NCI-H524 treated with DMSO at 0.1 percent for 48 hours (cell line): ENCODE data around the gene NOTCH2.

ENCODE experiments used
- DNase-seq: peaks from one replicate; lab custom pipeline; 2025; lab: John Stamatoyannopoulos, UW

The NOTCH2 gene

DNA sequence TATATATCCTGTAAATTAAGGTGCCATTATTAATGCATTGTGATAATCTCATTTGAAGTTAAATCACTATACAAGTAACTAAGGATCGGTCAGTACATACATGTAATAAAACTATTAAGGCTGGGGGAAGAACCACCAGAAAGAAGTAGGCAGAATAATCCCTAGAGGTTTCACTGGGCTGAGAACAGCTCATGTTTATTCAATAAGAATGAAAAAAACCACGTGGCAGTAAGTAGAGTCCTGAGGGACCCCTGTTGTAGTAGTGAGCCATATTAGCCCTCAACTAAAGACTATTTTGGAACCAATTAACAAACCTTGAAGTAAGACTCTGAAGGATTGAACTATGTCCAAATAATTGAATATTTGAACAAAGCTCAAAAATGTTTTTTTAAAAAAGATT lies 126.2 kb downstream of the NOTCH2 start:
- no peak for DNase-seq

DNA sequence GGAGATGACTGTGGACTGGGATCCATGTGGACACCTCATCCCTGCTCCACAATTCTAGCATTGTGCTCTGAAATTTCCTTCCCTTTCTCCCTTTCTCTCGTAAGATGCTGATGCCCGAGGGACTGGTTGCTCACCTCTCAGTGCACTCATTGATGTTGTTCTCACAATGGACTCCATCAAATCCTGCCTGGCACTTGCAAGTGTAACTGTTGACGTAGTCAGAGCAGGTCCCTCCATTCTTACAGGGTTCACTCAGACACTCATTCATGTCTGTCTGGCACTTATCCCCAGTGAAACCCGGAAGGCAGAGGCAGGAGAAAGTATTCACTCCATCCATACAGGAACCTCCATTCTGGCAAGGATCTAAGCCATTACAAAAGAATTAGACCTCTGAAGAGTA lies 128.1 kb downstream of the NOTCH2 start:
- no peak for DNase-seq

DNA sequence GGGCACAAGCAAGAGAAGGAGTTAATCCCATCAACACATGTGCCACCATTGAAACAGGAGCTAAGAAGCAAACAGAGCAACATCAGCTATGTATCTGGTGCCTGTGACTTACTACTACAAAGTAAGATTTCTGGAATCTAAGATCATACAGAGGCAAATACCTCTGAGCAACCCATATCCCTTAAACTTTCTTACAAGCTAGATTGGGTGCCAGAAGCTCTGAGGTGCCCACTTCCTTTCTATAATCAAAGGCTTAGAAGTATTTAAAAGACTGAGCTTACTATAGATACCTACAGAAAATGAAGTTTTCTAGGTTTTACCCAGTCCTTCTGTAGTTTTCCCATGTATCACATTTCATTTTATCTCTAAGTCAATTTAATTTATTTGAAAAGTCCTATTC lies 128.8 kb downstream of the NOTCH2 start:
- no peak for DNase-seq

DNA sequence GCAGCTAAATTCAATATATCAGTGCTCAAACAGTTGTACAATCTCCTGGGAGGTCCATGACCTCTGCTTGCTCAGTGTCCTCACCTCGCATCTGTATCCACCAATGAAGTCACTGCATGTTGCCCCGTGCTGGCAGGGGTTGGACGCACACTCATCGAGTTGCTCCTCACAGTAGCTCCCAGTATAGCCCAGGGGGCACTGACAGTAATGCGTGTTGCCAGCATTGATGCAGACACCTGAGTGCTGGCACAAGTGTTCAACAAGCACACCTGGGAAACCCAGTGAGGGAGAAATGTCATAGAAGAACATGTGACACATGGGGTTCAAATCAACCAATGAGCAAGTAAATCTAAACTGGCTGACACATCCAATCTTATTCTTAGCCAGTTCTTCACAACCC lies 132.3 kb downstream of the NOTCH2 start:
- no peak for DNase-seq

GRCh38 chr1:119935915-119936314 lies 133.5 kb downstream of the NOTCH2 start:
- no peak for DNase-seq

DNA sequence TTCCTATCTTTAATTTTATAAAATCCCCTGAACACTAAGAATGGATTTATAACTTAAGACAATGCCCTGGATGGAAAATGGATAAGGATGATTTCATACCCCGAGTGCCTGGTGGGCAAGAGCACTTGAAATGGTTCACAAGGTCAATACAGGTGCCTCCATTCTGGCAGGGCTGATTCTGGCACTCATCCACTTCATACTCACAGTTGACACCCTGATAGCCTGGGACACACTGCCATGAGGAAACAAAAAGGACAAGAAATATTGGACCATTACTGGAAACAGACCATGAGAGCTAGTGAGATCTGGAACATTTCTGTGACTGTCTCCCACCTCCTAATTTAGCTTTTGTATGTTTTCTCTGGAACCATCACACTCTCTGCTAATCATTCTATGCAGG lies 134.1 kb downstream of the NOTCH2 start:
- no peak for DNase-seq

DNA sequence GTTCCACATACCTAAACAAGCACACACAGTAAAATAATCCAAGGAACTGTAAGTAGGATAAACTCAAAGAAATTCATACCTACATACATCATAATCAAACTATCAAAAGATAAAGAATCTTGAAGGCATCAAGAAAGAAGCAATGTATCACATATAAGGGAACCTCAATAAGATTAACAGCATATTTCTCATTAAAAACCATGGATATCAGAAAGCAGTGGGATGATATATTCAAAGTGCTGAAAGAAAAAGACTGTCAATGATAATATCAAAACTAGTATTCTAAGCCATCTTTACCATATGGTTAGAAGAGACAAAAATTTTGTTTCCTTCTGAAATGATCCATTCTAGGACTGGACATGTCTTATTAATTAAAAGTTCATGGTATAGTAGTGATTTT lies 136.1 kb downstream of the NOTCH2 start:
- no peak for DNase-seq

DNA sequence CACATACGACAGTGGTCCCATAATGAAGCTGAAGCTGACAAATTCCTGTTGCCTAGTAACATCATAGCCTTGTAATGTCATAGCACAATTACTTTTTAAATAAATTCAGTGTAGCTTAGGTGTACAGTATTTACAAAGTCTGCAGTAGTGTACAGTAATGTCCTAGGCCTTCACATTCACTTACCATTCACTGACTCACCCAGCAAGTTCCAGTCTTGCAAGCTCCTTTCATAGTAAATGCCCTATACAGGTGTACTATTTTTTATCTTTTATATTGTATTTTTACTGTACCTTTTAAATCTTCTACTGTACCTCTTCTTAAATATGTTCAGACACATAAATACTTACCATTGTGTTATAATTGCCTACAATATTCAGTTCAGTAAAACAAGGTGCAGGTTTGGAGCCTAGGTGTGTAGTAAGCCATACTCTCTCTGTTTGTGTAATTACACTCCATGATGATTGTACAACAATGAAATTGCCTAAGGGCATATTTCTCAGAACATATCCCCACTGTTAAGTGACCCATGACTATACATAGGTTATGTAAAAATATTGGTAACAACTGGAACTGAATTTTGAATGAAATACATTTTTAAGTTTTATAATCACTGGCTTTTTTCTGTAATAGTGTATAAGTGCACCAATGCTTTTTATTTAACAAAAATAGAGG lies 139.7 kb downstream of the NOTCH2 start:
- DNase-seq, result no peak

DNA sequence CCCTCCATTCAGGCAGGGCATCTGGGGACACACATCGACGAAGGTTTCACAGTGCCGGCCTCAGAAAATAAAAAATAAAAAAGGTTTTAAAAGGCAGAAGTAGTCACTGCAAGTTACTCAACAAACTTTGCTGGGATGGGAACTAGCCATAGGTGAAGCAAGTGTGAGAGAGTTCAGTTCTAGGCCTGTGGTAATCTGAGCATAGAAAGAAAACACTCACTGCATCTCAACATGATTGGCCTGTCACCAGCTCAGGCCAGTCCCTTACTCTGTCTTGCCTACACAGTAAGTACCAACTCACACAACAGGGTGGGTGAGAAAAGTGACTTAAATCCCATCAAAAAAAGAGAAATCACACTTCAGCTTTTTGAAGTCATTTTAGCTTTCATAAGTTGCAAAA lies 142.9 kb downstream of the NOTCH2 start:
- no peak for DNase-seq

- DNase-seq, result no peak
Measured at GRCh38 chr1:119924948-119925898, 144.2 kb downstream of the NOTCH2 start.

DNA sequence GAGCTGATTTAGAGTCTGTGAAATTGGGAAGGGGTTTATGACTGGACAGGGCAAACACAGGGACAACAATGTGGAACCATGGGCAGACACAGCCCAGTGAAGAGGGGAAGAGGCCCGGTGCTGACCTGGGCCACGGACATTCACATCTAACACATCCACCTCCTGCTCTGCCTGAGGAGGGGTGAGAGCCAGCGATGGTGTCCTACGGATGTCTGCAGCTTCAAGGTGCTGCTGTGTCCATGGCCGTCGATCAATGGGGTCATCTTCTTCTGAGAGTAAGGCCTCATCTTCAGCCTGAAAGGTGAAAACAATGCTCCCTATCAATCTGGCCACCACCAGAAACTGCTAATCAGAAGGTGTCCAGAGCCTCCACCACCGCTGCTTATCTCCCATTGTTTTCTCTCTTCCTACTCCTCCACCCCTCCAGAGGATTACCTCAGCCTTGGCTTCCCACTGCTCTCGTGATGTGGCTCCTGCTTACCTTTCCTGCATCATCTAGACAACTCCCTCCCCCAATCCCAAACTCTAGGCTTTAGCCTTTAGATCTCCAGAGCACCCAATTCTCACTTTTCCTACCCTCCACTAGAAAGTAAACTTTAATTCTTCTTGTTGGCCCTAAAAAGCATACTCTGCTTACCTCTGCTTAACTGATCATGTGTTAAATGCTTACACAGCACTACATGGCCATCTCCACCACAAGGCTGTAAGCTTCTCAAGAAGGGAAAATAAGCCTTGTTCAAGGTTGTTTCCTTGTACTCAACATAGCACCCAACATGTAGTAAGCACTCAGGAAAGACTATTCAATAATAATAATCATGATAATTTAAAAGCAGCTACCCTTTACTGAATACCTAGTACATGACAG lies 149.1 kb downstream of the NOTCH2 start:
- no peak for DNase-seq

DNA sequence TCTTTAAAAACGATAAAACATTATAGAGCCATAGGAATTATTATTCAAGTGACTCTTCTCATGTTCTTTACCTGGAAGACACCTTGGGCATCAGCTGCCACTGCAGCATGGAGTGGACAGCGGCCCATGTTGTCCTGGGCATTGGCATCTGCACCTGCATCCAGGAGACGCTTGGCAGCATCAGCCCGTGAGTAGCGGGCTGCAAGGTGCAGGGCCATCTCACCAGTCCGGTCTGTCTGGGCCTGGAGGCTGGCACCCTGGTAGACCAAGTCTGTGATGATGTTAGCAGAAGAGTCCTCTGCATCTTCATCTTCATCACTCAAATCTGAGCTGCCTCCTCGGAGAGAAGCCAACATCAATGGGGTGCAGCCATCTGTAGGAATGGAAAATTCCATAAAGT lies 150.2 kb downstream of the NOTCH2 start:
- no peak for DNase-seq

DNA sequence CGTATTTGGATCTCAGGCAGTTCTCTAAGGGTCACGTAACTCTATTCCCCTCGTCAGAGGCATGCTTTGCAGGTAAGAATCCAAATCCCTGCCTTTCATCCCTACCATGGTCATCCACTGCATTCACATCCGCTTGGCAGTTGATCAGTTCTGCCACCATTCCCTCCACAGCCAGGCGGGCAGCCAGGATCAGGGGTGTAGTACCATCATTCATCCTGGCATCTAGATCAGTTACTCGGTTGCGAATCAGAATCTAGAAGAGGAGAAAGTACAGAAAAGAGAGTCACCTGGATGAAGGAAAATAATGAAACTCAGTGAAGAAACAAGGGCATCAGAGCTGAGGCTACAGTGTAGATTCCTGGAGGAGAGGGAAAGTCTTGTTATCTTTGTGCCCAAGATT lies 151.2 kb downstream of the NOTCH2 start:
- no peak for DNase-seq

DNA sequence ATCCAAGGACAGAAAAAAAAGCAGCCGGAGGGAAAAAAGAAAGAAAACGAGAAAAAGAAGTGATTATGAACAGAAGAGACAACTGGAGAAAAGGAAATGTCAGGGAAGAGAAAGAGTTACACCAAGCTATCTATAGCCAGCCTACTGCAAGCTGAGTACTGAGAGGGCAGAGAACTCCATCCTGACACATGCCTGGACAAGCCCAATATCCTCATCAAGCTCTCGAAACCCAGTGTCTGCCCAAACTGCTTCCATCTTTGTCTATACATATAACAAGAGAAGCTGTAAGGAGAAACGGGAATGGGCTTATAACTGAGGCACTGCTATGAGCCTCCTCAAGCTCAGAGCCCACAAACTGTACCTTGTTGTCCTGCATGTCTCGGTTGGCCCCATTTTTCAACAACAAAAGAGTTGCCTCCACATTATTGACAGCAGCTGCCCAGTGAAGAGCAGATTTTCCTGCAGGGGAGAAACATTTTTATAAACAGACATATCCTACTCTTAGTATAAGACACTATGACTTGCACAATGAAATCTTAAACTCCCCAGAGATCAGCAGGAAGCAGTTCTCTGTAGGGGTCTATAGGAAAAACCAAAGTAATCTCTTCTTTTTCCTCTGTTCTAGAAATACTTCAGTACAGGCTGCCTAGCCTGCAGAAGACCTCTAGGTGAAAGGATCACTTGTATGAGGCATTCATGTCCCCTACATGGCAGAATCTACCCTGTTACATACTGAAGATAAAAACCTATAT lies 152.0 kb downstream of the NOTCH2 start:
- no peak for DNase-seq

DNA sequence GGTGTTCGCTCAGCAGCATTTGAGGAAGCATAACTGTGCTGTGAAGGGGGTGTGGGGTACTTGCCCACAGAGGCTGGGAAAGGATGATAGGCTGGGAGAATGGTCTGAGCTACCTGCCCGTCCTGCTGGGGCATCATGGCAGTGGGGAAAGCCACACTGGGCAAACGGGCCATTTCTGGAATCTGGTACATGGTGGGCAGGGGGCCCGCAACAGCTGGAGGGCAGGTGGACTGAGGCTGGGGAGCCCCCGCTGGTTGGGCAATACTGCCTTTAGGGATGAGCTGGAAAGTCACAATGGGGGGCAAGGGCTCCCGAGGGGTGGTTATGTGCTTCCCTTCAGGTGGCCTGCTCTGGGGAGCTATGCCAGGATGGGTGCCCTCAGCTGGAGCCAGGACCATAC lies 153.9 kb downstream of the NOTCH2 start:
- no peak for DNase-seq

DNA sequence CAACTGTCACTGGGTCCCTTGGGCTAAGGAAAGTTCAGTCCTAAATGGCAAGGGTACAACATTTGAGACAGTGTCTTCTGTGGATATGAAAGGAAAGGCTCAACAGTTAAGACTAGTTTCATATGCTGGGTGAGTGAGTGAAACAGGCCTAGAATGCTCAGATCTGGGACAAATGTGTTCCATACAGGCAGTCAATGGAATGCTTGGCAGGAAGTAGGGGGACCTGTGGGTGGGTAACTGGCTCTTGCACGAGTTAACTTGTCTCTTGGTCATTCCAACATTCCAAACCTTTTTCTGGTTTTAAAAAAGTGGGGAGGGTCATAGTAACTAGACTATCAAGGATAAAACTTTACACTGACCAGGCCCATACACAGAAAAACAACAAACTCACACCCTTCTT lies 155.4 kb downstream of the NOTCH2 start:
- no peak for DNase-seq

GRCh38 chr1:119912963-119913362 lies 156.5 kb downstream of the NOTCH2 start:
- no peak for DNase-seq

DNA sequence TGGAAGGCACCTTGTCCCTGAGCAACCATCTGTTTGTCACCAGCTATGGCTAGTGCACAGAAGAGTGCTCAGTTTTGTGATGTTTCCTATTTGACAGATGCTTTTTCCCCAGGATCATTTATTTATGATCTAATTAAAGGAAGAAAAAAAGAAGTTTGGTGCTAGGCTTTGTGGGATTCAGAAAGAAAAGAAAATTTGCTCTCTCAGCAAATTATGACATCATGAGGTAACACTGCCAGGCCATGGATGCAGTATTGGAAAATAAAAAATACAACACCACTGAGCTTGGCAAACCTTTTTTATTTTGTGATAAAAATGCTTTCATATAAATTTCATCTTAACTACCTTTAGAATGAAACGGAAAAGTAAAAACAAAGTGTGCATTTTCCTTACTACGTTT lies 157.7 kb downstream of the NOTCH2 start:
- no peak for DNase-seq

DNA sequence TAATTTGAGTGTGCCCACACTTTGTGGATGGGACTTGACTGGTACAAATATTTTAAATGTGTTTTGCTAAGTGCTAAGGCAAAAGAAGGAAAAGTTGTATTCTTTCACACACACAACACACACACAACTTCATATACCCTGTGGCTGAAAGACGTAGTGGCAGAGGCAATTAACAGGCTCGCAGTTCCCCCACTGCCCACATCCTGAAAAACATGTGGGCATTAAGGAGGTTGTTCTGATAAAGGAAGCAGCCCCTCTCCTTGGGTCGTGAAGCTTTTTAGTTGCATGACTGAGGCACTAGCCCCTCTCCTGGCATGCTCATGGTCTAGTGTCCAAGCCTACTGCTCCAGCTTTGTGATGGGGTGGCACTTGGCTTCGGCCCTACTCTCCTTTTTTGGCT lies 158.8 kb downstream of the NOTCH2 start:
- DNase-seq, result no peak

DNA sequence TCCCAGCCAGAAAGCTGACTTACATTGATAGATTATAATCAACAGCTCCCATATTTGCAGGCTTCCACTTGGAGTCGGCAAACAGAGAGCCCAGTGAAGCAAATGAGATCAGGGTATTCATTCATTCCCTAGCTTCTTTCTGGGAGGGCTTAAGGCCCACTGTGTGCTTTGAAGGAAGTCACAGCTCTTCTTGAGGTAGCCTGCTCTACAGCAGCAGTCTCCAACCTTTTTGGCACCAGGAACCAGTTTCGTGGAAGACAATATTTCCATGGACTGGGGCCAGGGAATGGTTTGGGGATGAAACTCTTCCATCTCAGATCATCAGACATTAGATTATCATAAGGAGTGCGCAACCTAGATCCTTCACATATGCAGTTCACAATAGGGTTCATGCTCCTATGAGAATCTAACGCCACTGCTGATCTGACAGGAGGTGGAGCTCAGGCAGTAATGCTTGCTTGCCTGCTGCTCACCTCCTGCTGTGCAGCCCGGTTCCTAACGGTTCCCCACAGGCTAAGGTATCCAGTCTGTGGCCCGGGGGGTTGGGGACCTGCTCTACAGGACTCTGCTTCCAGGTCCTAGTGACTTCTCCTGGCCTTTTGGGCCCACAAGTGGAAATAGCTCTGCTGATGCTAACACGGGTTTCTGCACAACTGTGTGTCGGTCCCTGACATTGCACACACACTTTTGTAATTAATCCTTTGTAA lies 159.4 kb downstream of the NOTCH2 start:
- DNase-seq, result no peak

DNA sequence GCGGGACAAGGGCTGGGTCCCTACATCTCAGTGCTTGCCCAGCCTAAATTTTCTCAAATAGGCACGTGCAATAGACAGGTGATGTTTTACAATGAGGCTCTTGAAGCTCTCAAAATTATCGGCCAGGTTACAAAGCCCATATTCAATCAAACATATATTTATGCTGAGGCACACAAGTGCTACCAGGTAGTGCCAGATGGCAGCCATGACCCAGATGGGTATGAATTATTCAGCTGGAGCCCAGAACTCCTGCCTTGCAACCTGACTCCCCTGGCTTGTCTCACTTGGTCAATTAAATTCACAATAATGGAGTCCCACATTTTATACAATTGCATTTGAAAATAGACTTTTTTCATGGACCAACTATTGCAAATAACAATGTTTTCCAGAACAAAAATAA lies 160.8 kb downstream of the NOTCH2 start:
- DNase-seq, result peak; percentile 72
